Spleen (tissue), 7 donors: ENCODE measurements around the gene DCAKD.

ENCODE experiments used
- CTCF ChIP-seq, 11 experiments: fragments of 200-600 bp in 7 of 11; fragments of 450-650 bp in 4 of 11; sonication (generic) in 4 of 11; IDR thresholded peaks in 8 of 11; conservative IDR thresholded peaks in 3 of 11; 1 replicate in 7 of 11; 2 replicates in 4 of 11; pipeline versions ENCODE4 v1.4.0 to v1.8.0; 2016 to 2021; ENCODE audit warnings: antibody characterized with exemption in 11 of 11, inconsistent platforms in 4 of 11, mild to moderate bottlenecking in 1 of 11
- POLR2A ChIP-seq, 3 donors: fragments of 450-650 bp; IDR thresholded peaks; one replicate each; pipeline ENCODE4 v1.5.1; 2017; ENCODE audit warnings: antibody characterized with exemption in 3 of 3, mild to moderate bottlenecking in 1 of 3
- POLR2AphosphoS5 ChIP-seq, 3 donors: sonication (generic); formaldehyde crosslinking; IDR thresholded peaks; one replicate each; pipeline ENCODE4 v1.5.1; 2017; ENCODE audit warnings: antibody characterized with exemption in 3 of 3
- donor health status: DM: no; HTN: no; CAD: no; lungs with moderate emphysema.
- donor health status: DM: no; HTN: no; CAD: no.
- donor health status: DM: no; HTN: no; CAD: no.

DNA sequence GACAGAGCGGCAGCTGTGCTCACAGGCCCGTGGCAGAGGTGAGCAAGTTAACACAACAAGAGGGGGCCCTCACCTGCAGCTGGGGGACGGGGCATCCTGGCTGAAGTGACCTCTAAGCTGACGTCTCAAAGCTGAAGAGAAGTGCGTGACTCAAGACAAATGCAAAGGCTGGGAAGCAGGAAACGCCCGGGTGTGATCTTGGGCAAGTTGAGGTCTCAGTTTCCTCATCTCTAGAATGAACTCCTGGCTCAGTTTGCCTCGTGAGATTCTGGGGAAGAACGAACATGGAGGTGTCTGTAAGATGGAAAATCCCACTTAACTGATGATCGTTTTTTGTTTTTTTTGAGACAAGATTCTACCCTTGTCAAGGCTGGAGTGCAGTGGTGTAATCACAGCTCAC, 43.2 kb downstream of the DCAKD start:
- TF ChIP-seq CTCF (IDR thresholded peaks at IDR 0.05 in 8 of 11, conservative IDR thresholded peaks at IDR 0.05 in 3 of 11) (no peak), POLR2A (IDR thresholded peaks at IDR 0.05) (no peak), POLR2AphosphoS5 (IDR thresholded peaks at IDR 0.05) (no peak)
